GM19438 (cell line): ENCODE data around the gene TMEM129.
"Not testable (repeated sequence)": the region's sequence is repeated elsewhere in the genome, so short reads cannot be mapped to it uniquely, and the experiment has no call there.

Source experiments
- ATAC-seq: cut with Tn5 transposase; IDR thresholded peaks from one replicate; pipeline ENCODE4 v1.9.1; 2021; ENCODE audit warnings: low read depth; ENCODE audit not compliant: unreplicated experiment

The TMEM129 gene

GRCh38 chr4:1674682-1675081, 46.4 kb downstream of the TMEM129 start:
- no peak for ATAC-seq

- ATAC-seq: no peak
Observed at GRCh38 chr4:1673671-1674070, 47.5 kb downstream of the TMEM129 start.

- ATAC-seq: not testable (repeated sequence)
Observed at GRCh38 chr4:1671011-1671410, 50.1 kb downstream of the TMEM129 start.

GRCh38 chr4:1670279-1670678, 50.8 kb downstream of the TMEM129 start:
- no peak for ATAC-seq

- no peak for ATAC-seq
Observed at GRCh38 chr4:1669850-1670249, 51.3 kb downstream of the TMEM129 start.

GRCh38 chr4:1669270-1669669, 51.9 kb downstream of the TMEM129 start:
- no peak for ATAC-seq

- no peak for ATAC-seq
Observed at GRCh38 chr4:1668488-1668840, 52.7 kb downstream of the TMEM129 start.

GRCh38 chr4:1667273-1667672, 53.9 kb downstream of the TMEM129 start:
- no peak for ATAC-seq

- ATAC-seq: no peak
Observed at GRCh38 chr4:1666391-1666790, 54.7 kb downstream of the TMEM129 start.
